HK-2 (cell line): ENCODE measurements around the gene PTPRM.

ENCODE experiments used
- DNase-seq: peaks from one replicate; pipeline ENCODE4 v3.0.0-alpha.2; 2018; ENCODE audit not compliant: unreplicated experiment

Gene PTPRM

GRCh38 chr18:8167673-8168072, 600.6 kb downstream of the PTPRM start:
- DNase-seq = no peak

GRCh38 chr18:8169722-8170121, 602.6 kb downstream of the PTPRM start:
- DNase-seq = no peak

GRCh38 chr18:8174771-8175170, 607.7 kb downstream of the PTPRM start:
- no peak for DNase-seq

GRCh38 chr18:8175501-8176061, 608.5 kb downstream of the PTPRM start:
- no peak for DNase-seq

GRCh38 chr18:8176109-8176508, 609.0 kb downstream of the PTPRM start:
- no peak for DNase-seq

- no peak for DNase-seq
Measured at GRCh38 chr18:8176554-8176953, 609.4 kb downstream of the PTPRM start.

- DNase-seq = no peak
Measured at GRCh38 chr18:8177330-8178016, 610.4 kb downstream of the PTPRM start.

GRCh38 chr18:8186413-8186812, 619.3 kb downstream of the PTPRM start:
- no peak for DNase-seq

- no peak for DNase-seq
Measured at GRCh38 chr18:8188184-8188583, 621.1 kb downstream of the PTPRM start.

GRCh38 chr18:8190980-8191379, 623.9 kb downstream of the PTPRM start:
- no peak for DNase-seq

- no peak for DNase-seq
Measured at GRCh38 chr18:8194431-8194830, 627.3 kb downstream of the PTPRM start.

GRCh38 chr18:8196238-8196637, 629.1 kb downstream of the PTPRM start:
- no peak for DNase-seq

- DNase-seq = no peak
Measured at GRCh38 chr18:8197499-8197898, 630.4 kb downstream of the PTPRM start.

- DNase-seq = no peak
Measured at GRCh38 chr18:8207996-8208395, 640.9 kb downstream of the PTPRM start.

- no peak for DNase-seq
Measured at GRCh38 chr18:8208716-8209115, 641.6 kb downstream of the PTPRM start.

GRCh38 chr18:8212896-8213780, 646.0 kb downstream of the PTPRM start:
- no peak for DNase-seq

GRCh38 chr18:8215741-8216140, 648.6 kb downstream of the PTPRM start:
- DNase-seq = no peak

GRCh38 chr18:8217051-8217564, 650.0 kb downstream of the PTPRM start:
- no peak for DNase-seq

- no peak for DNase-seq
Measured at GRCh38 chr18:8218197-8218596, 651.1 kb downstream of the PTPRM start.

GRCh38 chr18:8221452-8221851, 654.3 kb downstream of the PTPRM start:
- DNase-seq = no peak

GRCh38 chr18:8224576-8224975, 657.5 kb downstream of the PTPRM start:
- no peak for DNase-seq

GRCh38 chr18:8229040-8229439, 661.9 kb downstream of the PTPRM start:
- no peak for DNase-seq

GRCh38 chr18:8229787-8230186, 662.7 kb downstream of the PTPRM start:
- DNase-seq = no peak
